HG03095 (cell line): Measurements from ENCODE around the gene MARCHF3.

Experiments used
- ATAC-seq: cut with Tn5 transposase; IDR thresholded peaks from one replicate; pipeline ENCODE4 v1.9.1; 2021; ENCODE audit warnings: moderate library complexity; ENCODE audit not compliant: unreplicated experiment

Gene MARCHF3

GRCh38 chr5:126988021-126988569, 42.3 kb downstream of the MARCHF3 start:
- peak; percentile 93 for ATAC-seq

DNA sequence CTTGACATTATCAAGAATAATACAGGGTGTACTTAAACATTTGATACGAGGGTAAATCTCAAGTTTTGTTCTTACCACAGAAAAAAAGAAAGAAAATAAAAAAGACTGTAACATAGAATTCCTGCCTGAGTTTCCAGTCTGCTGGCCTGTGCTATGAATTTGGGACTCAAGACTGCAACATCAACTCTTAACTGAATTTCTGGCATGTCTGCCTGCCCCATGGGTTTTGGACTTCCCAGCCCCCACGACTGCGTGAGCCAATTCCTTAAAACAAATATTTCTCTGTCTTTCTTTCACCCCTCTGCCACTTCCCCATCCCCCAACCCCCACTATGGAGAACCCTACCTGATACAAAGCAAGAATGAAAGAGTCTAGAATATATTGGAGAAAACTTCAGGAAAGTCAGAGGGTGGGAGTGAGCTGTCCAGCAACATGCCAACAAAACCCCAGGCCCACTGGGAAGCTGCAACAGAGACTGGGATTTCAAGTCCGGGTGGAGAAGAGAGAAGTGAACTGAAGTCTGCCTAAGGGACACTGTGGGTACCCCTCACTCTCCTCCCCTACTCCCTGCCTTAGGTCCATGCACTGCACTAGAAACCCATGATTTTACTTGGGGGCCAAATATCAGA, 43.0 kb downstream of the MARCHF3 start:
- peak; percentile 11 for ATAC-seq

GRCh38 chr5:126984632-126985031, 45.7 kb downstream of the MARCHF3 start:
- ATAC-seq: no peak

DNA sequence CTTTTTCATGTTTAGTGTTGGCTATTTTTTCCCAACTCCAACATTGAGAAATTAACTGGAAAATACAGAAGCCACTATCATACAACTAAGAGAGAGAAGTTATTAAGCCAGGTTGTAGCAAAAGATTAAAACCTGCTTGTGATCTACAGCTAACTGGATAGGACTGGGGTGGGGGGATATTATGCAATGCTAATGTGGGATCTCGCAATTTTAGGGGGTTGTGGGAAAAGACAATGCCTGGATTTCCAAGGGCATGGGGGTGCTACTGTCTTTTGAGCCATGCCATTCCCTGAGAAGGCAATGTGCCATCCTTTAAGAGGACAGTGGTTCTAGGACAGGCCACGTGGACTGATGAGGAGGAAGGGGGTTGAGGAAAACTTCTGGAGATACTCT, 46.5 kb downstream of the MARCHF3 start:
- no peak for ATAC-seq

DNA sequence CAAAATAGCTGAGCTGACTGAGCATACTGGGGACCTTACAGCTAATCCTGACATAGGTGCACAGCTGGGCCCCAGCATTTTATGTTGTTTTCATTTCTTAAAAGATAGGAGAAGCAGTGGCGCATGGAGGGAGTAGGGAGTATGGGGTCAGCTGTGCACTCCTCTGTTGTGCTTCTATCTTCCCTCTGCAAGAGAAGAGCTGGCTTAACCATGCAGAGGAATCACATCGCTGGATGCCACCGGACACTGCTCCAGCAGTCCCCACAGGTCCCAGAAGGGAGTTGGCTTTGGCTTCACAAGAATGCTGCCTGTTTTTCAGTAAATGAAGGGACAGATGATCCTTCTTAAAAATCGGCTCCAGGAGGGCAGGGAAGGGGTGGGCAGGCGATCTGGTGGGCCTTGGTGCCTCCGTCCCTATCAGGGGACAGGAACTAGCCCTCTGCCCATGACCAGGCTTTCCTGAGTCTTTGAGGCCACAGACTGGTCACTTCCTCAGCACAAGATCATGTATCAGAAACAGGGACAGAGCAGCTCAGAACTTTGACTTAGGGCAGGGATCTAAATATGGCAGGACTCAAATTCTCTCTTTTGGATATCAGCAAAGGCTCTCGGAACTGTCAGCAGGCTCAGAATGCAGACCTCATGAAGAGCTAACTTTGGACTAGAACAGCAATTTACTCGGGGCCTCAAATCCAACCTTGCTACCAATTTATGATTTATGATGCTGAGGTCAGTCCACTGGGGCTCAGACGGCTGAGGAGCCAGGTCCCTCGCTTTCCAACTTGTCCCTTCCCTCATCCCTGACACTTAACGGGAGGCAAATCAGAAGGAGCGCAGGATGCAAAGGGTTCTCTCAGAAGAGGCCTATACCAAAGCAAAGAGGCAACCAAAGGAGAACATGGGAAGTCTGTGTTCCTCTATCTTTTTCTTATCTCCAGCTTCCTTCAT, 47.2 kb downstream of the MARCHF3 start:
- ATAC-seq: no peak

DNA sequence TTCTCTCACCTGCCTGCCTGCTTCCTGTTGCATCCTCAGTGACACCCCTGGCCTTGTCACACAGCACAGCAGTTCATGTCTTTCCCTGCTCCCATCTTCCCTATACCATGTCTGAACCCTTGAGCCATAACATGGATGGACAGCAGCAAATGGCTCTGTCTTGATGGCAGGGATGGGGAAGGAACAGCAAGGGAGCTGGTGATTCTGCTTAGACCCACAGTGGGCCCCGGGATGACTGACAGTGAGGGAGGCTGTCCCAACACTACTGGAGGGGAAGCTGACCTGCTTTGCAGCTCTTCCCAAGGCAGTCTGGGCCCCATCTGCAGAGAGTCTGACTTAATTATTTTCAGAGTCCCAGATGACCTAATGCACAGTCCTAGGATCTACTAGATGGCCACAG, 48.2 kb downstream of the MARCHF3 start:
- ATAC-seq: no peak

DNA sequence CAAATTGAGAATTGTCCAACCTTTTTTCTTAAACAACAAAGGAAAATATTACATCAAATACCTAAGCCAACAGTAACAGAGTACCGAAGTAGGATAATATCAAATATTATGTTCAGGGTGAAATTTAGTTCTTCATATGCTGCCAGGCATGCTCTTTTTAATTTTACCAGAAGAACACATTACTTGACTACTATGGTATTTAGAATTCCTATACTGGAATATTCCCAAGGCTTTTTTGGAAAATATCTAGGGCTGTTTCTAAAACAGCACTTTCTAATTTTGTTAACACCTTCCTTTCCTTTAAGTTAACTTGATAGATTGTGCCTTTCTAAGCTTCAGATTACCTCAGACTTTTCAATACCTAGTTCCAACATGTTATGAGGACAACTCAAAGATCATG, 48.7 kb downstream of the MARCHF3 start:
- ATAC-seq: no peak

- ATAC-seq: no peak
Observed at GRCh38 chr5:126981222-126981621, 49.1 kb downstream of the MARCHF3 start.

DNA sequence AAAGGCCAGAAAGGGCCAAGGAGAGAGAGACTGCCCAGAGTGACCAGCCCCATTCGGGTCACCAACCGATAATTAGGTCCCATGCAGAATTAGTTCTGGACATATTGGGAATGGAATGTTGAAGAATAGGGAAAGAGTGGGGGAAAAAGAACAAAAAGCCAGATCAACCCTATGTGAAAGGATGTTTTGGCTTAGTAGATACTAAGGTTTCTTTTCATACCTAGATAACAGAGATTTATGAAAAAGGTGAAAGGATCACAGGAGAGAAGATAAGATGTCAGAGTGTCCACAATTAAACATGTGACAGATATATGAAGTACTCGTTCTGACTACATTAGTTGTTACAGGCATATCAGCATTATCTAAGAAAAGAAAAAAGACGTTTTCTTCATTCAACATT, 52.1 kb downstream of the MARCHF3 start:
- ATAC-seq: no peak

- ATAC-seq: no peak
Observed at GRCh38 chr5:126976520-126977172, 53.7 kb downstream of the MARCHF3 start.

DNA sequence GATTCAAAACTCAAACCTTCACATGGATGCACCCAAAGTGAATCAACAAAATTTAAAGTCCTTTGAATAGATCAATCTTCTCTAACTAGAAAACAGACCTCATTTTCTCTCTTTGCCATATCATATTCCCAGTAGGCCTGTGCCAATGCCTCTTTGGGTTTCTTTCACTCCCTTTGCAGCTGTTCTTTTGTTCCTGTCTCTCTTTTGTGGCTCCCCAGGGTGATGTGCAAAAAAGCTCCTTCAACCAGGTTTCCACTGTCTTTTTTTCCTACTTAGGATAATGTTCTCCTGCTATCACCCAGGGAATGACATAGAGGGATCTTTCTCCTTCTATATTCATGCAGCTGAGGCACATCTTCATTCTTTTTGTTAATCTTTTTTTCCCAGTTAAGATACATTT, 54.6 kb downstream of the MARCHF3 start:
- no peak for ATAC-seq

DNA sequence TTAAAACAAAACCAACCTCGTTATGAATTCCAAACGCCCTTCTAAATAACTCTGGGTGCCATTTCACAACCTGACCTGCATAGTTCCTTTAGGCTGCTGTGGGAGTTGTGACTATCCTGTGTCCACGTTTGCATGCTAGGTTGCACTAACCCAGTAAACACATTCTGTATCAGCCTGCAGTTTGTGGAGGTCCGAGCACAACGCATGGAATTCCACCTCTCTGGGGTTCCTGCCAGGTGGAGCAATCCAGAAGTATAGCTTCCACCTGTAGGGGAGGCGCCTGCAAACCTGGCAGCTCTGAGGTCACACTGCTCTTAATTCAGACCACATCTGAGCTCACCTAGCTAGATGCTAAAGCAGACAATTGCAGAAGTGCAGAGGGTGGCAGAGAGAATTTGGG, 57.2 kb downstream of the MARCHF3 start:
- no peak for ATAC-seq

DNA sequence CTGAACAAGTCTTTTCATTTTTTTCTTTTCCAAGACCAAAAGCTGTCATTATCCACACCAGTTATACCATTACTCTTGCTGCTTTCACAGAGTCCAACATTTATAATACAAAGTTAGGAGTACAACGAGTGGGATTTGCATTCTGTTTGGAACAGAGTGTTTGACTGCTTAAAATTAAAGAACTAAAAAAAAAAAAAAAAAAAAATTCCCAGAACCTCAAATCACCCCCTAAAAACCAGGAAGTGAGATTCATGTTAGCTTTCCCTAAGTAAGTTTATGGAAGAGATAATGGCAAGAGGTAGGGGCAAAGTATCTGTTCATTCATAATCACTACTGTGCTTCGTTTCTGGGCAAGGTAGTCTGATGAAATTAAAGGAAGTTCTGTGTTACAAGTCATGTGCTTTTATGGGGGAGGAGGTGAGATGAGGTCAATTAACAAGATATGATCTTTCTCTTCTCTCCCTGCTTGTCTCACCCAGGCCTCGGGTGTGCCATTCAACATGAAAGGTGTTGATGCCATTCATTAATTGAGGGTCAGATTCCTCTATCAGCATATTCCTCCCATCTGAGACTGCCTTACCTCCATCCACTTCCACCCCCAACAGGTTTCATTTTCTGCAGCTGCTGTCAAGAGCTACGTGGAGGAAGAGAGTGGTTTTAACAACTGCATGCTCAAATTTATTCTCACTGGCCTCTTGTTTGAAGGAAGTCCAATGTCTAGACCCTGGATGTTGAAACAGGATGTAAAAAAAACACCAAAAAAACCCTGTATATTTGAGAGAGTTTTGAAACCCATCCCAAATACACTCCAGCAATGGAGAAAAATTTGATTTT, 58.1 kb downstream of the MARCHF3 start:
- ATAC-seq: peak; percentile 79

DNA sequence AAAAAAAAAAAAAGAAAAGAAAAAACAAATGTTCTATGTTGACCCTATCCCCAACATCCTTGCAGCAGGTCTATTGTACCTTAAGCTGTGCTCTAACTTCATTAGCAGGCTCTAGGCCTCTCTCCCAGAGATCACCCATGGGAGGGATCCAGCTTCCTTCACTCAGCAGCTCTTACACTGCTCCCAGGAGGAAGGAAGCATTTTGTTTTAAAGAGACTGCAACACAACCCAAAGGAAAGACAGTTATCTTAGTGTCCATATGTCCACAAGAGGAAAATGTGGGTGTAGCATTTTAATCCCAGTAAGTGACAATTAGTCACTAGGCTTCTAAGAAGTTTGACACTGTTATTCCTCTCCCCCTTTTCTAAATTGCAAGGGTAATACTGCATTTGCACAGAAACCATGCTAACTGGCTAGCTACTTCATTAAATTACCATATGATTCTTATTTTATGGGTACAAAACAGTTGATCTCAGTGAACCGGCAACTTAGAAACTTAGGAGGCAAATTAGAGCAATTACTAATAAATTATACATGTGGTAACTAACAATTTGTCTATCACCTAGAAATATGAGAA, 58.8 kb downstream of the MARCHF3 start:
- no peak for ATAC-seq

DNA sequence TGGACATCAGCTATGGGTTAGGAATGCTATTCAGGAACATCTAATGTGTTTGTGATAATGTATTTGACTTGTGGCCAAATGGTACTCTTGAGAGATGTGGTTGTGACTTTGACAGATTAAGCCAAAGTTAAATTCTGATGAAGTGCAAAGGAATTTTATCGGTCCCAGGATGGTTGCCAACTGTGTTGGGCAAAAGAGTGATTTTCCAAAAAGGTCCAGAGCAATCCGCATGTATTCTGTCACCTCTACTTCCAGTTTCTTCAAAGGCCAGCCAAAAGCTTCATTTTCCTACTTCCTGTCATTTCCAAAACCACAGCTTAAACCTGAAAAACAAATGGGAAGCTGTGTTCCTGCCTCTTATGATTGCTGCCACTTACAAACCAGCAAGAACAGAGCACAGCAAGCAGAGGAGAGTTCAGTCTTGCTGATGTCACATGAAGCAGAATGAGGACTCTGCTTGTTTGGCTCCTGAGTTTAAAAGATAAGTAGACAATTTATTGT, 59.8 kb downstream of the MARCHF3 start:
- no peak for ATAC-seq

DNA sequence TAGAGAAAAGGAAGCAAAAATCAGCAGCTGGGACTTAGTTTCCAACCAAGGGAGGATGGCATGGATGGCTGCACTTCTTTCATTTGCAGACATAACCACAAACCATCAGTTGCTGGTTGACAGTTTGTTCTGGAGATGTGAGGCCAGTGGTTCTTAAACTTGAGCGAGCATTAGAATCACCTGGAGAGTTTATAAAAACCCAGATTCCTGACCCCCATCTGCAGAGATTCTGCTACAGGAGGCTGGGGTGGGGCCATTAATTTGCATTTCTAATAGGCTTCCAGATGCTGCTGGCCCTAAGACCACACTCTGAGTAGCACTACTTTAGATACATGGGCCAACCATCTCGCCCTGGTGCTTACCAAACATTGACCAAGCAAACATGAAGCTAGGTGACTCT, 60.8 kb downstream of the MARCHF3 start:
- ATAC-seq: peak; percentile 38

GRCh38 chr5:126967808-126968466, 62.4 kb downstream of the MARCHF3 start:
- ATAC-seq: no peak

GRCh38 chr5:126965487-126965886, 64.9 kb downstream of the MARCHF3 start:
- no peak for ATAC-seq

DNA sequence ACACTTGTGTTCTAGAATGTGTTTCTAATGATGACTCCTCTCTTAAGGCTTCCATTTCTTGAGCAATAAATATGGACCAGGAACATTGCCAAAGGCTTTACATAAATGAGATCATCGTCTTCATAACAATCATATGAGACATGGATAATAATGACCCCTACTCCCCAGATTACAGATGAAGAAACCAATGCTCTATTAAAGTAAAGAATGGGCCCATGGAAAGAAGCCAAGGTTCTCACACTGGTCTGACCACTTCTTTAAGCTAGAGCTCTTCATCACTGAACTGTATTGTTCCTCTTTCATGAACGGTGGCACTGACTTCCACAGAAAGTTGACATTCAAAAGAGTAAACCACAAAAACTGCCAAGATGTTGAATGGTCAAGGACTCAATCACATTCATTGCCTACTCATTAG, 65.3 kb downstream of the MARCHF3 start:
- no peak for ATAC-seq
